Activated CD8-positive, alpha-beta memory T cell treated with anti-CD3 and anti-CD28 coated beads for 48 hours (primary cell): ENCODE results near the gene MAP2K4.
"Not testable (repeated sequence)": the region's sequence is repeated elsewhere in the genome, so short reads cannot be mapped to it uniquely, and the experiment has no call there.

ENCODE experiments used
- DNase-seq, 3 experiments: peaks; one replicate each; pipeline ENCODE4 v3.0.0-alpha.2; 2020; ENCODE audit warnings: low read depth in 2 of 3, low spot score in 2 of 3

Gene MAP2K4

DNA sequence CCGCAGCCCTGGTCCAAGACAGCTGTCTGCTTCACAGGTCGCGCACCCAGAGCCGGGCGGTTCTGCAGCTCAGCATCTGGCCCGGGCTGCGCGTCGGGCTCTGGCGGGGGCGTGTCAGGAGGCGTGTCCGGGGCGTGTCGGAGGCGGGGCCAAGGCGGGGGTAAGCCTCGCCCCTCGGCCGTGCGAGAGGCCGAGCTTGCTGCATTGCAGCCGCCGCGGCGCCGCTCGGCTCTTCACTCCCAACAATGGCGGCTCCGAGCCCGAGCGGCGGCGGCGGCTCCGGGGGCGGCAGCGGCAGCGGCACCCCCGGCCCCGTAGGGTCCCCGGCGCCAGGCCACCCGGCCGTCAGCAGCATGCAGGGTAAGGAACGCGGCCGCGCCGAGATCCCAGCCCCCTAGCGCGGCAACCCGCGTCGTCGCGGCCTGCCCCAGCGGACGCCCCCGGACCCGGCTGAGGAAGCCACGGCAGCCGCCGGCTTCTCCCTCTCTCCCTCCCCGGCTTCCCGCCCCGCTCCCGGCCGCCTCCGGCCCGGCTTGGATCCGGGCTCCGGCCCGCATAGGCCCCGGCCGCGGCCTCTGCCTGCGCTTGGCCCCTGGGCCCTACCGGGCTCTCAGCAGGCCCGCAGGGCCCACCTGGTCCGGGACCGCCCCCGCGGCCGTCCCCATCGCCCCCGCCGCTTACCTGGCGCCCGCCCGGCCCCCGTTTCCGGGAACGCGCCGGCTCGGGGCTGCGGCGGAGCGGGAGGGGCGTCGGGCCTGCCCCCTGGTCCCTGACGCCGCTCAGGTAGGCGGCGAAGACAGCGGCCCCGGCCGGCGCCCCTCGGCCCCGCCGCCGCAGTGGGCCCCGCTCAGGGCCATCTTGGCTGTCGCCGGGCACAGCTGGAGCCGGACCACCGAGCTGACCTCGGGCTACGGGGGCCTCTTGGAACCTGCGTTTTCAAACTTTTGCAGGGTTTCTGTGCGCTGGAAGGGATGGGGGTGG lies at the start of gene MAP2K4:
Gene MAP2K4, plus strand, starts transcription at position 236 of the 981 bp plus-strand sequence. Its CDS starts 10 bp downstream, at position 246.
- DNase-seq: peak; percentile 85 to 98 (median 89)

DNA sequence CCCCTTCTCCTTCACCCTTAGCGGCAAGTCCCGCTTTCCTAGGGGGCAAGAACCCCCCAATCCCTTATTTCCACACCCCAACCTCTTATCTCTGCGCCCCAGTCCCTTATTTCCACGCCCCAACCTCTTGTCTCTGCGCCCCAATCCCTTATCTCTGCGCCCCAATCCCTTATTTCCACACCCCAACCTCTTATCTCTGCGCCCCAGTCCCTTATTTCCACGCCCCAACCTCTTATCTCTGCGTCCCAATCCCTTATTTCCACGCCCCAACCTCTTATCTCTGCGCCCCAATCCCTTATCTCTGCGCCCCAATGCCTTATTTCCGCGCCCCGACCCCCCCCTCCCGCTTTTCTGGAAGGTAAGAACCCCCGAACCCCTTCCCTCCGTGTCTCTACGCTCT lies 47.9 kb upstream of the MAP2K4 start:
- DNase-seq: not testable (repeated sequence)

DNA sequence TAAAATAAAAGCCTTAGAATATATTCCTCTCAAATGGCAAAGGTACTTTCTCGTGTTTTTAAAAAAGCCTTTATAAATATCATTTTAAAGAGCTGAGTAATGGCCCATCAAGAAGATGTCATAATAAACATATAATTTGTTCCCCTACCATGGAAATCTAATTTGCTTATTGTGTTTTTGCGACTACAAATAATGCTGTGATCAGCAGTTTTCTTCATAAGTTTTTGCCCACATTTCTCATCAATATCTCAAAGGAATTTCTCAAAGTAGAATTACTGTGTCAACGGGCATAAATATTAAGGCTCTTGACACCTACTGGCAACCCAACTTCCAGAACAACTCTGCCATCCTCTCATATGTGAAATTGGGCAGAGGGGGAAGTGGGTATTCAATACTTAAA lies 40.9 kb upstream of the MAP2K4 start:
- DNase-seq: no peak

DNA sequence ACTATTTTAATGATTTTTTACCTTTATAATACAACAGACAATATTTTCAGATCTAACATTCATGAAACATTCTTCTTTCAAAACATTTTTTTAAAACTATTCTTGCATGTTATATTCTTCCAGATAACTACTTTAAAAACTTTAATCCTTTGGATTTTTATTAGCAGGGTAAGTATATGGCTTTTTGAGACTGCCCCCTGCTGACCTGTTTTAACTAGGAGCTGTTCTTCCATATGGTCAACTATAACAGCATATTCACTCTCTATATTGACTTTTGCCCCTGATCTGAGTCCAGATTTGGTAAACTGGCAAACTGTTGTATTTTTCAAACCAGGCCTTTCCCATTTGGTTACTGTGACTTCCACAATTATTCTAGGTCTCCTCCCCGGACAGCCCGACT lies 39.9 kb upstream of the MAP2K4 start:
- no peak for DNase-seq

DNA sequence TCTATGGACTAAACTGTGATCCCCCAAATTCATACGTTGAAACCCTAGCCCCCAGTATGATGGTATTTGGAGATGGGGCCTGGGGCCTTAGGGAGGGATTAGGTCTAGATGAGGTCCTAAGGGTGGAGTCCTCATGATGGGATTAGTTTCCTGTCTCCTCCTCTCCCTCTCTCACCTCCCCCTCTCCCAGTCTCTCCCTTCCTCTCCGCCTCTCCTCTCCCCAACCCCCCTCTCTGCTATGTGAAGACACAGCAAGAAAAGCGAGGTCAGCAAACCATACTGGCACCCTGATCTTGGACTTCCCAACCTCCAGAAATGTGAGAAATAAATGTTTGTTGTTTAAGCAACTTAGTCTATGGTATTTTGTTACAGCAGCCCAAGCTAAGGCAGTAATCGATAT lies 38.8 kb upstream of the MAP2K4 start:
- no peak for DNase-seq

DNA sequence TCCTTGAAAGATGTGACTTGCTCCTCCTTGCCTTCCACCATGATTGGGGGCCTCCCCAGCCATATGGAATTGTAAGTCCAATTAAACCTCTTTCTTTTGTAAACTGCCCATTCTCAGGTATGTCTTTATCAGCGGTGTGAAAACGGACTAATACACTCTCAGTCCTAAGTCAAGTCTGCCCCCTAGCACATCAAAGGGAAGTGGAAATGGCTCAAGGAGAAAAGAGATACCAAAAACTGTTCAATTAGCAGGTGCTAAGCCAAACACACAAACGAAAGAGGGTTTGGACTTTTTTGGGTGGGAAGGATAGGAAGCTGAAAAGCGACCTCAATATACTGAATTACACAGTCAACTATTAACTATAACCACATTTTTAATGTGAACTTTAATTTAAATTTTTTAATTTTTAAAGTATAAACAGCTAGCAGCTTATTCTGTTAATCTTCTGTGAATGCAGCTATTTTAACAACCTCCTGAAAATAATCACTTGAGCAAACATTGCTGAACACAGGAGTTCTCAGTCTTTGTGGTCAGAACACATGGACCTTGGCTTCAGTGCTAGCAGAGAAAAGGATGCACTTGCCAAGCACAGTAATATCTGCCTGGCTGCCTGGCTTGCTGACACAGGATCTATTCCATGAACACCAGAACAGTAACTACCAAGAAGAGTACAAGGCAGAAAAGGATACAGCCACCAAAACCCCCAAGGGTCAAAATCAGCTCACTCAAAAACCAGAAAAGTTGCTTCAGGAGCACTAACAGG lies 34.3 kb upstream of the MAP2K4 start:
- DNase-seq: no peak

DNA sequence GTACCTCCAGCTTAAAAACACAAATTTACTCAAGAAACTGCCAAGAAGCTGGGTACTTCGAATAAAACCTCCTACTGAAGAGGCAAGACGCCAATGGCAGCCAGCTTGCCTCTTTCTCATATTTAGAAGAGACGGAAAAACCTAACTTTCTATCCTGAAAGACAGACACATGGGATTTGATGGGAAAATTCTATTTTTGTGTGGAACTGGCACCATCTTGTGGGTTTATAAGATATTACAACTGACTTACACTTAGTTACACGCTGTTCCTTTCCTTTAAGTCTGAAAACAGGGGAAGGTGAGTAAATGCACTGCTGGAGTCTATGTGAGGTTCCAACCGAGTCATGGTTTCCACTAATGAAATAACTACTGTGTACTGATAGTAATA lies 33.7 kb upstream of the MAP2K4 start:
- DNase-seq: no peak

DNA sequence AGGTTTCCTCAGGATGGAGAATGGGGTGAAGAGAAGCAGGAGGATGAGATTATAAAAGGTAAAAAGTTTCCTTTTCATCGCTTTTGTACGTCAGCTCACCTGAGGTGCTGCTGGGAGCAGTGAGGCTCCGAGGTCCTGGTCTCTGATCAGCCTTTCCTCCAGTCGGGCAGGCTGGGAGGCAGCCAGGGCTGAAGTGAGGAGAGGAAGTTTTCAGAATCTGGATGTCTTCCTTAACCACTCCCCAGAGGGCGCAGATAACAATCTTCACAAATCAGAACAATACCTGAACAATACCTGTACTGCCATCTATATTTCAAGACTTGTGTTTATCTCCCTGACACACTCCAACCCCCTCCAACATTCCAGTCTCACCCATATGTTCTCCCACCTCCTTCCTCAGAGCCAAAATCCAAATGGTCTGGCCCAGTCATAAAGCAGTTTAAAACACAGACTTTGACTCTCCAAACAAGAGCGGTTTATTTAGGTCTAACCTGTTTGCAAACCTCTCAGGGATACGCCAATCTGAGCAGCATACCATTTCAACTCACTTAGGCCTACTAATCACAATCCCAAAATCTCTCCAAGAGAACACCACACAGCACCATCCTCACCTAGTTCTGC lies 30.2 kb upstream of the MAP2K4 start:
- DNase-seq: no peak

DNA sequence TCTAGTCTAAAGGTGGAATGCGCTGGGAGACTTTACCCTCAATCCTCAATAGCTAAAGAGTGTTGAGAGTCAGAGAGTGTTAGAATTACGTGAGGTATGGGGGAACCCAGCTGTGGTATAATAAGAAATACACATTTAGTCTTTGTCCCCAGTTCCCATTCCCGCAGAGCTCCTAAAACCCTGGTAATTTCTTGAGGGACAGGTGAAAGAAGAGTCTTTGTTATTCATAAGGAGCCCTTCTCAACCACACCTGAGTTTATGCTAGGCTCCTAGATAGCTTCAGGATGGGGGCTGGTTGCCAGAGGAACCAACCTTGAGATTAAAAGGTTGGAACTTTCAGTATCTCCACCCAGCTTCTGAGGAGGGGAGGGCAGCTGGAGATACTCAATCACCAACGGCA lies 29.2 kb upstream of the MAP2K4 start:
- DNase-seq: no peak

DNA sequence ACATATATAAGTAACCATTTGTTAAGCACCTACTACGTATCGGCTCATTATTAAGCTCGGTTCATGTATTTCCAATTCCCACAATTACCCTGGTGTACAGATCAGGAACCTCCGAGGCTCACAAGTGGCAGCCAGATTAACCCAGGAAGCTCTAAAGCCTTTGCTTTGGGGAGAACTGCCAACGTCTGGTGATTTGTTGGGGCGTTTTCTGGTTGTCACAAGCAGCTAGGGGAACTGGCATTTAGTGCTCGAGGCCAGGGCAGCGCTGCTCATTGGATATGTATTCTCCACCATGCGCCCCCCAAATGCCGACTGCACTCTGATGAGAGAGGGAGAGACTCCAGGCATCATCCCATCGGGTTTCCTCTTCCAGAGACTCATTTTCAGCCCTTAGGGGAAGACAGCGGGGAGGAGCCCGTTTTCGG lies 23.9 kb upstream of the MAP2K4 start:
- peak in 1 of 3 experiments; percentile 35 for DNase-seq

DNA sequence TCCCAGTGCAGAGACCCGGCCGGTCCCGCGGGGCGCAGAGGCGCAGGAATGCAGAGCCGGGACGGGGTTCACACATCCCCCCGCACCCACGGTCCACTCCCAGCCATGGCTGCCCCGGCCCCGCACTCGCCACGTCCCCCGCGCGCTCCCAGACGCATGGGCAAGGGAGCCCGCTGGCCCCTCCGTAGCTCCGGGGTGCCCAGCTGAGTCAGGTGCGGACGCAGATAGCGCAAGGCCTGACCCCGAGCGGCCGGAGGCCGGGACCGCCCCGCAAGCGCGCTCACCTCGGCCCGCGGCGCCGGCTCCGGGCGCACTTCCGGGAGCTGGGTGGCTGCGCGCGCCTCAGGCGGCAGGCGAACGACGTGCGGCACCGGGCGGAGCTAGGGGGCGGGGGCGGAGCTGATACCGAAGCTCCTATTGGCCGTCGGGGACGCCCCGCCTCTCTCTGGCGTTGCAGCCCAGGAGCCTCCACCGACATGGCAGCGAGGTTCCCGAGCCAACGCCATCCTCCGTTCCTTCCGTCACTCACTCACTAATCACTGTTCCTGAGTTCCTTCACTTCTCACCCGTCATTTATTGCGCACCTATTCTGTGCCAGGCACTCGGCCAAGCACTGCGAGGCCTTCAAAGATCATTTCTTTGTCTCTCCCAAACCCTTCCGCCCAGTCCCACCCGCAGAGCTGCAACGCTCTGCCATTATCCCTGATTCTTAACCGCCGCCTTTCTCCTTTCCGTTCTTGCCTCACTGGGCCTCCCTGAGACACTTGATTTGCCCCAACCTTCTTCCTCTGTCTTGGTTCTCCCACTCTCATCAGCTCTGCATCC lies 23.3 kb upstream of the MAP2K4 start, which contains the start of gene ZNF18:
Gene ZNF18, minus strand, starts transcription at position 329 of the 825 bp plus-strand sequence. CDS start 4,646 bp downstream, outside the sequence.
- peak; percentile 74 to 91 (median 77) for DNase-seq

DNA sequence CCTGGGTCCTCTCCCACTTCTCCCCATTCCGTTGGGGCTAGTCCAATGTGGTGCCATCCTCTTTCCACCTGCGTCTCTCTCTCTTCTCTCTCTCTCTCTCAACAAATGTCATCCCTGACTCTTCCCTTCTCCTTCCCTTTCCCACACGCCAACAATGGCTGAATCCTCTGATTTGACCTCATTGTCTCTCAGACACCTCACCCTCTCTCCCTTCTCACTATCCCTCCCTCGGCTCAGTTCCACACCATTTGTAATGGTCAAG lies 22.8 kb upstream of the MAP2K4 start:
- DNase-seq: no peak

DNA sequence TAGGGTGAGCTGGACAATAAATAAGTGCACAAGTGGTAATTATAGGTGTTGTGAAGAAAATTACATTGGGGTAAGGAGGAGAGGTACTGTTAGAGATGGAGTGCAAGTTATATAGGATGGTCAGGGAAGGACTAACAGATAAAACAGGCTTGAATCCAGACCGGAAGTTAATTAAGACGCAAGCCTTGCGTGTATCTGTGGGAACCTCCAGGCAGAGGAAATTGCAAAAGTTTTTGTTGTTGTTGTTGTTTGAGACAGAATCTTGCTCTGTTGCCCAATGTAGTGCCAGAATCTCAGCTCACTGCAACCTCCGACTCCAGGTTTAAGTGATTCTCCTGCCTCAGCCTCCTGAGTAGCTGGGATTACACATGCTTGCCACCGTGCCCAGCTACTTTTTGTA lies 21.0 kb upstream of the MAP2K4 start:
- no peak for DNase-seq

DNA sequence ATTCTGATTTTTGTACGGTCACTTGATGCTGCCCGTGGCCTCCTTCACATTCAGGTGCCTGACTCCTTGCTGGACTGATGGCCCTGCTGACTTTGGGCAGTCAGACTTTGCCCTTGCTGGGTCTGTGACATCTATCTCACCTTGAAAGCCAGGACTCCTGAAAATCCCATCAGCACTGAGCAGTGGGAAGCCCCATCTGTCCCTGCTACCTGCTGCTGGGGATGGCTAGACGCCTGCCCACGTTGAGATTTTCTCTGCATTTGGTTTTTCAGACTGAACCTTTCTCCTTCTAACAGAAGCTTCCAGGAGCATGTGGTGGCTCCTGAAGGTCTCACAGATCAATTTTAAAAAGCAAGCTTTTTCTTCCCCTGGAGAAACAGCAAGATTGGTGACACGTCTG lies 13.2 kb upstream of the MAP2K4 start:
- no peak for DNase-seq

DNA sequence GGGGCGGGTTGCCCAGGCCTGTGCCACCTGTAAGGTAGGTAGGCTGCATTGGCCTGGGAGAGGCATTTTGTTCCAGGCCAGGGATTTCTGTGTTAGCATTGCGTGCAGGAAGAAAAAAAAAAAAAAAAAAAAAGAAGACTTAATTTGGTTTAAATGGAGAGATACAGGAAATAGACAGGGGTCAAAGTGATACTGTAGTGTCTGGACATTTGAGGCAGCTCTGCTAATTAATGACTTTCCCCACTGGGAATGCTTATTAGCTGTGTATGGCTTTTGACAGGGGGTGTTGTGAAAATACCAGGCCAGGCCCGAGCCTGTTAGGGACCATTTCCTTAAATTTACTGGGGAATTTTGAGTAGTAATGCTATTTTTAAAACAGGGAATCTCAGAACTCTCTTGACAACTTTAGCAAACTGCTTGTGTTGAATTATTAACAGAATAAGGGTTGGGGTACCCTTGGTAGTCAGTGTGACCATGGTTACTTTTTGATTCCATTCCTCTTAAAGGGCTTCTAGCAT lies 1.0 kb downstream of the MAP2K4 start:
- DNase-seq: no peak

DNA sequence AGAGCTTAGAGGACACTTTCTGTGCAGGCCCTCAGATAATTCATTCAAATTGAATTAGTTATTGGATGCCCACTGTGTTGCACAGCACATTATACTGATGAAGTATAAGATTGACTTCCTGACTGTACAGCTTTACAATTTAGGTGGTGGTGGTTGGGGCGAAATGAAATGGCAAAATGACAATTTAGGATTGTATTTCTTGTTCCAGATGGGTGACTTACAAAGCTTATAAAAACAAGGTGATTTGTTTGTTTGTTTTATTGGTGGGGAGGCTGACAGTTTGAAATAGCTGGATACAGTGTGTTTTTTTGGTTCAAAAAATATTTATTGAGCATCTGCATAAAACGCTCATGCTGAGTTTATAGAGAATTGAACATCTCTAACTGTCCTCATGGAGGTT lies 1.6 kb downstream of the MAP2K4 start:
- no peak for DNase-seq

DNA sequence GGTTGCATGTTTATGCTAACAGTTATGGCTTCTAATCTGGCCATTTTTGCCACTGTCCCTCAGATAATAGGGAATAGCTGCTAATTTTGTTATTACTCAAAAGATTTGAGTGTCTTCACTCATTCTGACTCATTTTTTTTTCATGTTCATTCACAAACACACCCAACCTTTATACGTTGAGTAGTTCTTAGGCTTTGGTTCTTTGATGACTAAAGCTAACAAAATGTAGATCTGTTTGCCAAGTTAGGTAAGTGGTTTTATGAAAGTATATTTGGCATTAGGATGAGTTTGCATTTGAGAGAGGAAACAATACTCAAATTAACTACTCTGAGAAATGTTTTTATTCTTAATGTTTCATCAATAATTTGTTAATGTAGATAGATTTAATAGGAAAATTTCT lies 3.6 kb downstream of the MAP2K4 start:
- no peak for DNase-seq

DNA sequence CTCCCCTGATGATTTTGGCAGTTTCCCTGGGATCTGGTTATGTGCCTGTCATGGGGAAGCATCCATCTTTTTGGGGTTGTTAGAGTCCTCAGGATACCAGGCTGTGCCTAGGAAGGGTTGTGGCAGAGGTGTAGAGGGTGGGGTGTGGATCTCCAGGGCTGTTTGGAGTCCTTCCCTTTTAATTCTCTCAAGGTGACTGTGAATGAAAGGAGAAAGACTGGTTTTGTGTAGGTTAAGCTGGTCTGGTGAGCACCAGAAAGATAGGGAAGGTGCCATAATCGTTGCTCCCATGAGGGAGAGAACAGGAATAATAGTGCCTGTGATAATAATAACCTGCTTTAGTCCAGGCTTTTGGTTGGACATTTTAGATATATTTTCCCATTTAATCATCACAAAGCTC lies 7.0 kb downstream of the MAP2K4 start:
- DNase-seq: no peak

DNA sequence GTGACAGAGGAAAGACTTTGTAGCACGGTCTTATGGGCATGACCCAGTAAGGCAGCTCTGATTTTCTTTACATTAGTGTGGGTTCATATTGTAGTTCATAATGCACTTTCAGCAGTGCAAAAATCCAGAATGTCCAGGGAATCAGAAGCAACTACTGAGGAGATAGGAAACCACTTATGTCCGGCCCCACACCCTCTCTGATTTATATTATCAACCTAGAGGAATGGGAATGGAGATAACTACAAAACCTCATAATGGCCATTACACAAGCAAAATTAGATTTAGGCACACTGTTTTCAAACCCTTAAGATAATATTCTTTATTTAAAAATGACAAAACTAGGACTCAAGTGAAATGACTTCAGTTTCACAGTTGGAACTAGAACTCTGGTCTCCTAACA lies 7.9 kb downstream of the MAP2K4 start:
- no peak for DNase-seq

DNA sequence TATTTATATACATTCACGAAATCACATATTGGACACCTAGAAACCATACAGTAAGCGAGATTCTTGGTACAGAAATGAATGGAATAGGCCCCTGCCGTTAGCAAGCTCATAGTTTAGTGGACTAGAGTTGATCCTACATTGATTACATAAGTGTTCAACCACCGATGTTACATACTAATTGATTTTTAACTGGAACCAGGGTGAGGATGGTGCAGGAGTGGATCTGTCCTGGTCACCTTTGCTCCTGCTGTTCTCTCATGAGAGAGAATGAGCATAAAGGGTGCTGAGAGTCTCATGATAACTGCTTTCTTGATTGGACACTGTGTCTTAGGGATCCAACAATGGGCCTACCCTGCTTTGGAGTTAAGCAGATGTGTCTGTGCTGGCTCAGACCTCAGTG lies 13.9 kb downstream of the MAP2K4 start:
- no peak for DNase-seq

DNA sequence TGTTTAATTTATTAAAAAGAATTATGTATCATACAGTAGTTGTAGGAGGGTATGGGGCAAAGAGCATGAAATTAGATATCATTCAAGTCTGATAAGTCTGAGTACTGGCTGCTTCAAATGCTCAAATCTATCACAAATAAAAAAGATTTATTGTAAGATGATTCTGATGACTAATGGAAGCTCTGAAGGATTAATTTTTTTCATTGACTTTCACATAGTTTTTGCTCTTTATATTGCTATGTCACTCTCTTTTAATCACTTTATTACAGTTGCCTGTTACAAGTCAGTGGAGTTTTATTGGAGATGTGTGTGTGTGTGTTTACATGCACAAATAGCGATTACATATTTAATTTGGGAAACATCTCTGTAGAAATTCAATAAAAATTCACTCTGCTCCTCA lies 15.0 kb downstream of the MAP2K4 start:
- DNase-seq: no peak
